ENCODE measurements around the gene GON4L. TPM values are rescaled to one million over a fixed set of nuclear protein-coding genes. Genes with fewer than 3 reads are reported as not detected.
A peak's percentile ranks its signal among the peaks of the same experiment; 100 is the strongest.
"Not testable (repeated sequence)": the region's sequence is repeated elsewhere in the genome, so short reads cannot be mapped to it uniquely, and the experiment has no call there.

Gene GON4L
- total RNA-seq, 2 donors from 2014 or later = 14.9 to 22.4 TPM

DNA sequence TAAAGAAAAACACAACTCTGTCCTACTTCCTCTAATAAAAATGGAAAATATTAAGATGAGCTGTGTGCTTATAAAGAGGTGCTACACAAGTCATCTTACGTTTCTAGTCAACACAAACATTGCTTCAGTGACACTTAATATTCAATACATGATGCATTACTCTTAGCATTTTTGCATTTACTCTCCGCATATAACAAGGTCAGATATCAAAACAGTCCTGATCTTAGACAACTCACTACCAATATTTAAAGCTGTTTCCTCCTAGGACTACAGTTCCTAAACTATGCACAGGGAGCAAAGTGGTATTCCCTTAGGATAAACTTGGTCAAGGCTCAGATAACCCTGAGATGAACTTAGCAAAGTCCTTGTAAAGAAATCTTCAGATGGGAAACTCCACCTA lies 41.9 kb upstream of the GON4L start:
- H3K4me1 ChIP-seq = peaks cover 0 to 5% of the 10 kb centered on the region in 2 donors
- H3K27me3 ChIP-seq = no peaks in the 10 kb centered on the region
- DNase-seq (ENCODE audit: low spot score) = no peak
- no peak overlapping the region for H3K4me3 ChIP-seq
- H3K27ac ChIP-seq = no peak overlapping the region
- peaks cover 65% of the 10 kb centered on the region for H3K36me3 ChIP-seq
- TF ChIP-seq, protein P1, sequence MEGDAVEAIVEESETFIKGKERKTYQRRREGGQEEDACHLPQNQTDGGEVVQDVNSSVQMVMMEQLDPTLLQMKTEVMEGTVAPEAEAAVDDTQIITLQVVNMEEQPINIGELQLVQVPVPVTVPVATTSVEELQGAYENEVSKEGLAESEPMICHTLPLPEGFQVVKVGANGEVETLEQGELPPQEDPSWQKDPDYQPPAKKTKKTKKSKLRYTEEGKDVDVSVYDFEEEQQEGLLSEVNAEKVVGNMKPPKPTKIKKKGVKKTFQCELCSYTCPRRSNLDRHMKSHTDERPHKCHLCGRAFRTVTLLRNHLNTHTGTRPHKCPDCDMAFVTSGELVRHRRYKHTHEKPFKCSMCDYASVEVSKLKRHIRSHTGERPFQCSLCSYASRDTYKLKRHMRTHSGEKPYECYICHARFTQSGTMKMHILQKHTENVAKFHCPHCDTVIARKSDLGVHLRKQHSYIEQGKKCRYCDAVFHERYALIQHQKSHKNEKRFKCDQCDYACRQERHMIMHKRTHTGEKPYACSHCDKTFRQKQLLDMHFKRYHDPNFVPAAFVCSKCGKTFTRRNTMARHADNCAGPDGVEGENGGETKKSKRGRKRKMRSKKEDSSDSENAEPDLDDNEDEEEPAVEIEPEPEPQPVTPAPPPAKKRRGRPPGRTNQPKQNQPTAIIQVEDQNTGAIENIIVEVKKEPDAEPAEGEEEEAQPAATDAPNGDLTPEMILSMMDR (IDR thresholded peaks at IDR 0.05) = no peak
- no peaks in the 10 kb centered on the region for H3K9me3 ChIP-seq

DNA sequence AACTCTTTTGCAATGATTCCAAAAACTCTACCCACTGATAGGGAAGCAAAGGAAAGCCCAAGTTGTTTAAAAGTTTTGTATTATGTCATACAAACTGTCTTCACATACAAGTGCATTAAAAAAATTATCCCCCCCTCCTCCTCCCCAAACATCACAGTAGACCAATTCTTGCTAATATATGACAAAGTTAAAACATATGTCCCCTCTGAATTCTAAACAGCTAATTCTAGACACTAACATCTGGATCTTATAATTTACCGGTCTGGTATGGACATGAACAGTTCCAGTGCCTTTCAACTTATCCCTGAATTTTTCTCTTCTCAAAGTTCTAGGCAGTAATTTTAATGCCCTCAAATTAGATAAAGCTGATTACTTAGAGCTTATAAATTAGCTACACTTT lies 40.7 kb upstream of the GON4L start:
- H3K9me3 ChIP-seq = no peaks in the 10 kb centered on the region
- H3K4me1 ChIP-seq = peaks cover 0 to 15% of the 10 kb centered on the region in 2 donors
- TF ChIP-seq, protein P1 (IDR thresholded peaks at IDR 0.05) = no peak
- no peaks in the 10 kb centered on the region for H3K27me3 ChIP-seq
- H3K27ac ChIP-seq = no peak overlapping the region
- H3K36me3 ChIP-seq = peaks cover 53% of the 10 kb centered on the region
- no peak for DNase-seq (ENCODE audit: low spot score)
- H3K4me3 ChIP-seq = no peak overlapping the region

DNA sequence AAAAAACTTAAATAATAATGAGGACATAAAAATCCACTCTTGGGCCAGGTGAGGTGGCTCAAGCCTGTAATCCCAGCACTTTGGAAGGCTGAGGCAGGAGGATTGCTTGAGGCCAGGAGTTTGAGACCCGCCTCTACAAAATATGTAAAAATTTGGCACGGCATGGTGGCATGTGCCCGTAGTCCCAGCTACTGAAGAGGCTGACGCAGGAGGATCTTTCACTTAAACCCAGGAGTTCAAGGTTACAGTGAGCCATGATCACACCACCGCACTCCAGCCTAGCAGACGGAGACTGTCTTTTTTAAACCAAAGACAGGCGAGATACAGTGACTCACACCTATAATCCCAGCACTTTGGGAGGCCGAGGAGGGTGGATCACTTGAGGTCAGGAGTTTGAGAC lies 39.5 kb upstream of the GON4L start:
- H3K27me3 ChIP-seq; H3K9me3 ChIP-seq; DNase-seq (ENCODE audit: low spot score); H3K4me3 ChIP-seq; H3K27ac ChIP-seq: not testable (repeated sequence)
- Histone ChIP-seq H3K36me3 (peaks cover 42% of the 10 kb centered on the region), H3K4me1 (peaks cover 0 to 20% of the 10 kb centered on the region in 2 donors)

DNA sequence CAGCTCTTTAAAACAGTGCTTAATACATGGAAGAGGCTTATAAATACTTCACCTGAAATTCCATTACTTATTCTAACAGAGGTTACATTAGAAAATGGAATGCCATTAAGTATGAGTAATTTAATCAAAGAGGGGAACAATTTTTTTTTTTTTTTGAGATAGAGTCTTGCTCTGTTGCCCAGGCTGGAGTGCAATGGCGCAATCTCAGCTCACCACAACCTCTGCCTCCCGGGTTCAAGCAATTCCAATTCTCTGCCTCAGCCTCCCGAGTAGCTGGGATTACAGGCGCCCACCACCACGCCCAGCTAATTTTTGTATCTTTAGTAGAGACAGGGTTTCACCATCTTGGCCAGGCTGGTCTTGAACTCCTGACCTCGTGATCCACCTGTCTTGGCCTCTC lies 38.6 kb upstream of the GON4L start:
- Histone ChIP-seq H3K4me1 (peaks cover 0 to 20% of the 10 kb centered on the region in 2 donors), H3K36me3 (peaks cover 33% of the 10 kb centered on the region)
- H3K27ac ChIP-seq; H3K4me3 ChIP-seq; H3K9me3 ChIP-seq; DNase-seq (ENCODE audit: low spot score); H3K27me3 ChIP-seq: not testable (repeated sequence)

DNA sequence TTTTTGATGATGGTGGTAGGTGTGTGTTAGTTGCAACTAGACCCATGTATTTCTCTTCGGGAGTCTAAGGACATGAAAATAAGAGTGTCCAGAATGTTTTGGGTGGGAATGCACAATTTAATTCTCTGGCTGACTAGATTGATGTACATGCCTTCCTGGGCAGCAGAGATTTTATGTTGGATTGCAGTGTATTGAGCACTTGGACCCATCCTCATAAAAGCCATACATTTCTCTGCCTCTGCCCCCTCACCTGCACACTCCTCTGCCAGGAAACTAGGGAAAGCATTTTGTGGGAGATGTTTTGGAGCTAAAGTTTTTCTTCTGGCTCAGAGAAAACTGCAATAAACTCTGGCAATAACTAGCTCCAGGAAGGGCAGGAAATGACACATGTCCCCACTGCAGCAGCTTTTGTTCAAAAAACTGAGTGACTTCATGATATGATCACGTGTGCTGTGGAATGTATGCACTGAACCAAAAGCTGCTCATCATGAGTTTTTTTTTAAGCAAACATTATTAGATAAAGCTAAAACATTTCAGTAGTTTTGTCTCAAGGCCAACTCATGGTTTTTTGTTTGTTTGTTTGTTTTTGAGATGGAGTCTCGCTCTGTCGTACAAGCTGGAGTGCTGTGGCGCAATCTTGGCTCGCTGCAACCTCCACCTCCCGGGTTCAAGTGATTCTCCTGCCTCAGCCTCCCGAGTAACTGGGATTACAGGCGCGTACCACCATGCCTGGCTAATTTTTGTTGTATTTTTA lies 36.6 kb upstream of the GON4L start:
- Histone ChIP-seq H3K4me1 (peaks cover 0 to 20% of the 10 kb centered on the region in 2 donors), H3K27ac (peak overlapping the region; percentile 54 to 76), H3K9me3 (no peaks in the 10 kb centered on the region), H3K27me3 (no peaks in the 10 kb centered on the region), H3K4me3 (no peak overlapping the region), H3K36me3 (peaks cover 15% of the 10 kb centered on the region)
- TF ChIP-seq, protein P1 (IDR thresholded peaks at IDR 0.05) = no peak
- DNase-seq (ENCODE audit: low spot score) = peak; percentile 67

DNA sequence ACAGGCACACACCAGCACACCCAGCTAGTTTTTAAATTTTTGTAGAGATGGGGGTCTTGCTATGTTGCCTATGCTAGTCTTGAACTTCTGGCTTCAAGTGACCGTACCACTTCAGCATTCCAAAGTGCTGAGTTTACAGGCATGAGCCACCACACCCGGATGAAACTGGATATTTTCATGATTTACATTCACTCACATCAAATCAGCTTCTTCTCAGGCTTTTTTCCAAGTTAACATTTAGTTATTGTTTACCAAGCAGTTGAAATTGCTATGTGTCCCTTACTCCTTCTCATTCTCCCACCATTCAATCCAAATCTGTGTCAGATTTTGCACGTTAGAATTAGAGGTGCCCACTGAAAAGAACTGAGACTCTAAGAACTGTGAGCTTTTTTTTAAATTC lies 35.8 kb upstream of the GON4L start:
- Histone ChIP-seq H3K4me1 (peaks cover 0 to 20% of the 10 kb centered on the region in 2 donors), H3K27me3 (no peaks in the 10 kb centered on the region), H3K36me3 (peaks cover 15% of the 10 kb centered on the region), H3K27ac (peak overlapping the region; percentile 54 to 76), H3K4me3 (no peak overlapping the region), H3K9me3 (no peaks in the 10 kb centered on the region)
- no peak for DNase-seq (ENCODE audit: low spot score)
- TF ChIP-seq, protein P1 (IDR thresholded peaks at IDR 0.05) = no peak

DNA sequence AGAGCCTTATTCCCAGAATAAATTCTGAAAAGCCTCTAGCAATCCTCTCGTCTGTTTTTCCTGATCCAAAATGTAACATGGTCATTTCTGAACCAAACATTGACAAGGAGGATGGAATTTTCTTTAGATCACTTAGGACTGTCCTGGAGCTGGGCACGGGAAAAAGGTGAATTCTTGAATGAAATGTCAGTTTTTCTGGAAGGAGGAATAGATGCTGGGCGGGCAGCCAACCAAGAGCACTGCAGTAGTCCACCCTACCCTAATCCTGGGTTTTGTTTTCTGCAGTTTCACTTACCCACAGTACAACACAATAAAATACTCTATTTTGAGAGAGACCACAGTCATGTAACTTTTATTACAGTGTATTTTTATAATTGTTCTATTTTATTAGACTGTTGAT lies 33.2 kb upstream of the GON4L start:
- Histone ChIP-seq H3K4me3 (no peak overlapping the region), H3K4me1 (peaks cover 0 to 20% of the 10 kb centered on the region in 2 donors), H3K36me3 (peaks cover 7% of the 10 kb centered on the region), H3K27me3 (no peaks in the 10 kb centered on the region), H3K9me3 (no peaks in the 10 kb centered on the region), H3K27ac (peak overlapping the region in 1 of 2 donors; percentile 25)
- DNase-seq (ENCODE audit: low spot score) = no peak
- TF ChIP-seq, protein P1 (IDR thresholded peaks at IDR 0.05) = no peak
